Measurements from ENCODE around the gene PRIMA1.

PRIMA1 gene

GRCh38 chr14:93751946-93752655, 36.2 kb downstream of the PRIMA1 start:
- DNase-seq = no peak

DNA sequence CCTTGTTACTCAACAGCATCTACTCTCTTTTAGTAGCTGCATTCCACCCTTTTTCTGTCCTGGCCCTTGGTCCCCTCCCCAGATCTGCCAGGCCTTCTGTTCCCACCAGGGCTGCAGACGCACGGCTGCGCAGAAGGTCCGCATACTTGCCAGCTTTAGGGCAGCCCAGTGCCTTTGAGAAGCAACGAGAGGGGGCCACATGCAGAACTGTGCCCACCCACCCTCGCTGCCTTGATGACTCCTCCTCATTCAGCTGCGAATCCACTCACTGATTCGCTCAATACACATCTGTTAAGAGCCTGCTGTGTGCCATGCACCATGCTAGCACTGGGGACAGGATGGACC, 39.2 kb downstream of the PRIMA1 start:
- no peak for DNase-seq

GRCh38 chr14:93748208-93749075, 39.8 kb downstream of the PRIMA1 start:
- no peak for DNase-seq

DNA sequence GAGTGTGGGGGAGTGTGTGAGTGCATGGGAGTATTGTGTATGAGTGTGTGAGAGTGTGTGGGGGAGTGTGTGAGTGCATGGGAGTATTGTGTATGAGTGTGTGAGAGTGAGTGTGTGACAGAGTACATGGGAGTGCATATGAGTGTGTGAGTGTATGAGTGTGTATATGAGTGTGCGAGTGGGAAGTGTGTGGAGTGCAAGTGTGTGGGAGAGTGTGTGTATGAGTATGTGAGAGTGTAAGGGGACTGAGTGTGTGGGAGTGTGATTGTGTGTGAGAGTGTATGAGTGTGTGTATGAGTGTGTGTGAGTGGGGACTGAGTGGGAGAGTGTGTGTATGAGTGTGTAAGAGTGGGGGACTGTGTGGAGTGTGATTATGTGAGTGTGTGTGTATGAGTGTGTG, 40.7 kb downstream of the PRIMA1 start:
- DNase-seq = no peak

DNA sequence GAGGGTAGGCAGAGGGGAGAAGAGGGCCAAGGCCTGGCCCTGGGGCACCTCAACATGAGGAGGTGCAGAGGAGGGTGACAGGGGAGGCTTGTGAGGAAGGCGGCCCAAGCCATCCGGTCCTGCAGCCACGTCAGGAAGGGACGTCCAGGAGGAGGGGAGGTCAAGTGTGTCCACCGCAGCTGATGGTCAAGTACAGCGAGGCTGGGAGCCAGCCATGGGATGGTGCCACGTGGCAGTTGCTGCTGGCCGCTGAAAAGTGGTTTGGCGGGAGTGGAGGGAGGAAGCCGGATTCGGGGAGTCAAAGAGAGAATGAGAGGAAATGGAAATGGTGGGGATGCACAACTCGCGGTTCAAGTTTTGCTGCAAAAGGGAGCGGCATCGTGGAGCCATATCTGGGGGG, 41.2 kb downstream of the PRIMA1 start:
- no peak for DNase-seq

DNA sequence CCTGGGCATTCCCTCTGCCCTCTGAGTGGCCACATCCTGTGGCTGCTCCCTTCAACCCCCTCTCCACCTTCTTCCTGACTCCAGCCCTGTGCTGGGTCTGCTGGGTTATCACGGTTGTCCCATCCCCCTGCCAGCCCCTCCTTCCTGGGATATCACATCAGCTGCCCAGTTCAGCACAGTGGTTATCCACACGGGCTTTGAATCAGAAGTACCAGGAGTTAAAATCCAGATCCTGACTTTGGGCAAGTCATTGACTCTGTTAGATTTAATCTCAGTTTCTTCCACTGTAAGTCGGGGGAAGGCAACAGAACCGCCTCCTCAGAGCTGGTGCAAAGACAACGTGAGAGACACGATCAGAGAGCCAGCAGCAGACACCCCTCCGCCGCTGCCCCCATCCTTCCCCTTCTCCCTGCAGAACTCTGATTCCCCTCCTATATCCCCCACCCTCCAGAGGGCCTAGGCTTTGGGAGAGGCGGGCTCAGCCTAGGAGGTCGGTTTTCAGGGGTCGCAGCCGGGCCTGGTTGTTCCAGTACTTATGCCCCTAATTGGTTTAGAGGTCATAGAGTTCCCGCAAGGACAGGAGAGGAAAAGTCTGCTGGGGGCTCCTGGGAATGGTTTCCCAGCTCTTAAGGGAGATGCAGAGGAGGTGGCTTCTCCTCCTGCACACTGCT, 42.5 kb downstream of the PRIMA1 start:
- no peak for DNase-seq

GRCh38 chr14:93744876-93745275, 43.4 kb downstream of the PRIMA1 start:
- DNase-seq = no peak

DNA sequence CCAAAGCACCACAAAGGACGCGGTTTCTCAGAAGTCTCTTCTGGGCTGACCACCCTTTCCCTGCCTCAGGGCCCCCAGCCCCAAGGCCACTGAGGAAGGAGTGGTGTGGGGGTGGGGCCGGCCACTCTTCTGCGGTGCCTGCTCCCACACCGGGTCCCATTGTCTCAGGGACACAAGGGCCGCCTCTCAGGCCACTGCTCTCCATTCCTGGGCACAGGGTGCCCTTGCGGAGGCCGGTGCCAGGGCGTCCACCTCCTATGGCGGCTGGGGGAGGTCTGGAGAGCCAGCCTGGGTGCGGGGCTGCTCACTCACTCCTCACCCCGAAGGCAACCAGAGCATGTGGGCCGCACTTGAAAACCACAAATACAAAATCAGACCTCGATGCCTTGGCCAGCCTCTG, 44.1 kb downstream of the PRIMA1 start:
- no peak for DNase-seq

- DNase-seq = no peak
These were observed 44.8 kb downstream of the PRIMA1 start for GRCh38 chr14:93743270-93744060.

GRCh38 chr14:93742761-93743160, 45.5 kb downstream of the PRIMA1 start:
- DNase-seq = no peak

- no peak for DNase-seq
These were observed 46.6 kb downstream of the PRIMA1 start for GRCh38 chr14:93741556-93742230.

- DNase-seq = no peak
These were observed 50.7 kb downstream of the PRIMA1 start for GRCh38 chr14:93737634-93738033.

DNA sequence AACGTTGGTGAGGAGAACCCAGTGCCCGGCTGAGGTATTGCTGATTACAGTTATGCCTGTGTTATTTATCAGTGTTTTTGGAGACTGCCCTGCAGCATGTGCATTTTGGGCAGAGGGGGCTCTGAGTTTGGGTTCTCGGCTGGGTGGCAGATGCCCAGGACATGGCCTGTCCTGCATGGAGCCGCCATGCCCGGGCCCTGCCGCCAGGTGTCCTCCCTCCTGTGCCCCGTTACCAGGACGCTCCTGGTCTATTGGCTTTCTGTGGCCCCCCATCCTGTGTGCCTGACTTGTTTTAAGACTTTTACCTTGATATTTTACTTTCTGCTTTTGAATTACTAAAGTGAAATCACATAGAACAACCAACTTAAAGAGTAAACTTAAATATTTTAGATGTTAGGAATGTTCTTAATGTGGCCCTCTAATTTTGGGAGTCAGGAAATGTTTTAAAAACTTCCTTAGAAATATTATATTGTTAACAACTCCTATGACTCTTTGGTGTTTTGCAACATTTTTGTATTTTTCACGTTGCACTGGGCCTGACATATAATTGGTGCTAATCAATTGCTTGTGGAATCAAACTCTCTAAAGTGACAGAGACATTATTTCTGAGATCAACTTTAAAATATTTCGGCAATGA, 51.8 kb downstream of the PRIMA1 start:
- DNase-seq = no peak

DNA sequence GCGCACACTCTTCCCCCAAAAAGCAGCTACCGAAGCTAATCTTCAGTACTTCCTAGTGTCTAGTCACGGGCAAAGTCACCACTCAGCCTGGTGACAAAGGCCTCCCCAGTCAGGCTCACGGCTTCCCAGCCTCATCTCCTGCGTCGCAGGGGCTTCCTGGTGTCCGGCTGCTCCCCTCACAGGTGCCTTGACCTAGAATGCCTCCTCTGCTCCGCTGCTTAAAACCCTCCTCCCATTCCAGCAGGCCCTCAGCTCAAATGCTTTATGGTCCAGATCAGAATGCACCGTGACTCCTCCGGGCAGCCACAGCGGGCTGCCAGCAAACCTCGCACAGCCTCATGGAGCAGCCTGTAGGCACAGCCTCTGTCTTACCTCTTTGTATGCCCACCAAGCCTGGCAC, 53.1 kb downstream of the PRIMA1 start:
- no peak for DNase-seq

GRCh38 chr14:93734086-93734822, 54.0 kb downstream of the PRIMA1 start:
- no peak for DNase-seq

GRCh38 chr14:93733631-93734030, 54.7 kb downstream of the PRIMA1 start:
- DNase-seq = no peak

DNA sequence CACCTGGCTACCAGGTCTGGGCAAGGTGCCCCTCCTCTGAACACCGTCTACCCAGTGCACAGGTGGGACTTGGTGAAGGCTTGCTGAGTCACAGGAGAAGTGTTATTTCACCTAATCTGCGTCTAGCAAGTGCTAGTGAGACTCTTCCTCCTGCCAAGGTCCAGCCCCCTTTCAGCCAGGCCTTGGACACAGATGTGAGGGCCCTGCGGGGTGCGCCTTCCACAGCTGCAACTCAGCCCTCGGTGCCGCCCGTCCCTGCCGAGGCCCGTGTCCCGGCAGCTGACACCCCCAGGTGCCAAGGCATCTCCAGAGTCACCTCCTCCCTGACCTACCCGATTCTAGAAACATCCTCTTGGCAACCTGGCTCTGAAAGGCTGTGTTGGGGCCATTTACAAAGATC, 55.1 kb downstream of the PRIMA1 start:
- no peak for DNase-seq

GRCh38 chr14:93732524-93732923, 55.8 kb downstream of the PRIMA1 start:
- DNase-seq = no peak

- DNase-seq = no peak
These were observed 56.5 kb downstream of the PRIMA1 start for GRCh38 chr14:93731753-93732152.

DNA sequence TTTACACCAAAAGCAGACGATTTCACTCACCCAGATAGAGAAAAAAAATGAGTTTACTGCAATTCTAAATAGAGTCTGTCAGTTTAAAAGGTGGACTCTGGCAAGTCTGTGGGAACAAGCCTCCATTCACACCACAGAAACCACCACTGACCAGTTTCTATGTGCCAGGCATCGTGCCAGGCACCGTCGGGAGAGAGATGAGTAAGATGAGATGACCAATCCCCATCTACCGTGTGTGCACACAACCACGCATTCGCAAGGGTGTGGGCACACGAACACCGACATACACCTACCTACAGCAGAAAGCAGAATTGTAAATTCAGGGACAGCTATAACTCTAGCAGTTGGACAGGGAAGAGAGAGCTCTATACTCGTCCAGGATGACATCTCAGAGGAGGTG, 58.3 kb downstream of the PRIMA1 start:
- no peak for DNase-seq

DNA sequence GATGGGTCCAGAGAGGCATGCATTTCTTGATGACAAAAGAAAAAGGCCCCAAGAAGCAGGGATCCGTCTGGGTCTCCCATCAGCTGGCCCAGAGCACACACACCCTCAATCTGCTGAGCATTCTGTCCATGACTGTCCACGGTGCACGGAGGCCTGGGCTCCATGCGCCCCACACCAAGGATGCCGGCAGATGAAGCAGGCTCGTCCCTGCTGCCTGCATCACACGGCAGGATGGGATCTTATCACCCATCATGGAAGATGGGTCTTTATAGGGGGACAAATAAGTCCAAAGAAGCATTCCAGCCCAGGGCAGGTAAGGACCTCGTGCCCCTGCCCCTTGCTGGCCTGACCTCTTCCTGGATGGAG, 59.7 kb downstream of the PRIMA1 start:
- no peak for DNase-seq
